ENCODE data around the gene STAC2.
A peak's percentile ranks its signal among the peaks of the same experiment; 100 is the strongest.

Gene STAC2

DNA sequence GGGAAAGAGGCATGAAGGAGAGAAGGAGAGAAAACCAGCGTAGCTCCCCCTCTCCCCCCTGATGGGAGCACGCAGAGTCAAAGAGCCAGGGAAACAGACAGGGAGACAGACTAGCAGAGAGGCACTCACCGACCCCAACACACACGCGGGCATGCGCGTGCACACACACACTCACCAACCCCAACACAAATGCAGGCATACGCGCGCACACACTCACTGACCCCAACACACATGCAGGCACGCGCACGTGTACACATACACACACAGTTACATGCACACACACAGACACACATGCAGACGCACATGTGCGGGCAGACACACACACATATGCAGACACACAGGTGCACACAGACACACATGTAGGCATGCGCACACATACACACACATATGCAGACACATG lies 32.8 kb downstream of the STAC2 start:
- Histone ChIP-seq H3K4me1 (ENCODE audit: control insufficient read depth in 2 of 2, insufficient read depth in 2 of 2, low read length in 2 of 2) (peaks cover 4 to 17% of the 10 kb centered on the region in 2 donors), H3K4me3 (ENCODE audit: low read length in 2 of 2) (no peak overlapping the region), H3K9me3 (ENCODE audit: control insufficient read depth in 2 of 2, low read length in 2 of 2) (no peaks in the 10 kb centered on the region), H3K27me3 (ENCODE audit: control insufficient read depth in 2 of 2, insufficient read depth in 2 of 2, low read length in 2 of 2) (no peaks in the 10 kb centered on the region), H3K36me3 (ENCODE audit: control insufficient read depth in 2 of 2, insufficient read depth in 2 of 2, low read length in 2 of 2) (peaks cover 0 to 7% of the 10 kb centered on the region in 2 donors), H3K9ac (ENCODE audit: low read depth in 1 of 2, low read length in 2 of 2) (no peak overlapping the region), H3K27ac (ENCODE audit: low read depth in 2 of 2, low read length in 2 of 2) (no peak overlapping the region)

GRCh38 chr17:39191750-39192510 lies 33.8 kb downstream of the STAC2 start:
- Histone ChIP-seq H3K9me3 (ENCODE audit: control insufficient read depth in 2 of 2, low read length in 2 of 2) (no peaks in the 10 kb centered on the region), H3K9ac (ENCODE audit: low read depth in 1 of 2, low read length in 2 of 2) (no peak overlapping the region), H3K27me3 (ENCODE audit: control insufficient read depth in 2 of 2, insufficient read depth in 2 of 2, low read length in 2 of 2) (no peaks in the 10 kb centered on the region), H3K4me3 (ENCODE audit: low read length in 2 of 2) (no peak overlapping the region), H3K36me3 (ENCODE audit: control insufficient read depth in 2 of 2, insufficient read depth in 2 of 2, low read length in 2 of 2) (peaks cover 0 to 7% of the 10 kb centered on the region in 2 donors), H3K27ac (ENCODE audit: low read depth in 2 of 2, low read length in 2 of 2) (no peak overlapping the region), H3K4me1 (ENCODE audit: control insufficient read depth in 2 of 2, insufficient read depth in 2 of 2, low read length in 2 of 2) (peaks cover 2 to 18% of the 10 kb centered on the region in 2 donors)

DNA sequence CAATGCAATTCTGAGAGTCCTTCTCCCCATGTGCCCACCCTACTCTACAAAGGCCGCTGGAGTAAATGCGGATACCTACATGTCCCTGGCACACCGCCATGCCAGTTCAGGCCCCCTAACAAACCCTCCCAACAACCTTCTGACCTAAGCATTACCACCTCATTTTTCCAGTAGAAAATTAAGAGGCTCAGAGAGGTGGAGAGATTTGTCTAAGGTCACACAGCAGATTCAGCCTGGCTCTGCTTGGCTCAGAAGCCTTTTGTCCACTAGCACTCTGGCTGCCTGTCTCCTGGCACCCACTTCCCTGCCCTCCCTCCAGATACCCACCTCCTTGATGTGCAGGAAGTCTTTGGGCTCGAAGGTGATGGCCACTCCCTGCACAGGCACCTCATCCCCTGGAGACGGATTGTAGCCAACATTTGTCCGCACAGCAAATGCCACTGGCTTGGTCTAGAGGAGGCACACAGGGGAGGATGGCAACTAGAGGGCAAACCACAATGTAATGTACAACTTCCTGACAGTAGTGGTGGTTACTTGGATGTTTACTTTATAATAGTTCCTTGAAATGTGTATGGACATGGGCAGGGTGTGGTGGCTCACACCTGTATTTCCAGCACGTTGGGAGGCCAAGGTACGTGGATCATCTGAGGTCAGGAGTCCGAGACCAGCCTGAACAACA lies 38.5 kb downstream of the STAC2 start:
- Histone ChIP-seq H3K36me3 (ENCODE audit: control insufficient read depth in 2 of 2, insufficient read depth in 2 of 2, low read length in 2 of 2) (peaks cover 15 to 17% of the 10 kb centered on the region in 2 donors), H3K27me3 (ENCODE audit: control insufficient read depth in 2 of 2, insufficient read depth in 2 of 2, low read length in 2 of 2) (no peaks in the 10 kb centered on the region), H3K4me3 (ENCODE audit: low read length in 2 of 2) (peak overlapping the region; percentile 46 to 51), H3K27ac (ENCODE audit: low read depth in 2 of 2, low read length in 2 of 2) (peak overlapping the region; percentile 77 to 92), H3K9me3 (ENCODE audit: control insufficient read depth in 2 of 2, low read length in 2 of 2) (no peaks in the 10 kb centered on the region), H3K4me1 (ENCODE audit: control insufficient read depth in 2 of 2, insufficient read depth in 2 of 2, low read length in 2 of 2) (peaks cover 4 to 17% of the 10 kb centered on the region in 2 donors), H3K9ac (ENCODE audit: low read depth in 1 of 2, low read length in 2 of 2) (peak overlapping the region in 1 of 2 donors; percentile 55)

- Histone ChIP-seq H3K9me3 (ENCODE audit: control insufficient read depth in 2 of 2, low read length in 2 of 2) (no peaks in the 10 kb centered on the region), H3K4me3 (ENCODE audit: low read length in 2 of 2) (peak overlapping the region; percentile 46 to 51), H3K27me3 (ENCODE audit: control insufficient read depth in 2 of 2, insufficient read depth in 2 of 2, low read length in 2 of 2) (no peaks in the 10 kb centered on the region), H3K9ac (ENCODE audit: low read depth in 1 of 2, low read length in 2 of 2) (peak overlapping the region in 1 of 2 donors; percentile 55), H3K27ac (ENCODE audit: low read depth in 2 of 2, low read length in 2 of 2) (peak overlapping the region; percentile 77 to 92), H3K4me1 (ENCODE audit: control insufficient read depth in 2 of 2, insufficient read depth in 2 of 2, low read length in 2 of 2) (peaks cover 4 to 17% of the 10 kb centered on the region in 2 donors), H3K36me3 (ENCODE audit: control insufficient read depth in 2 of 2, insufficient read depth in 2 of 2, low read length in 2 of 2) (peaks cover 12 to 15% of the 10 kb centered on the region in 2 donors)
These were observed 39.2 kb downstream of the STAC2 start for GRCh38 chr17:39186481-39187002.

DNA sequence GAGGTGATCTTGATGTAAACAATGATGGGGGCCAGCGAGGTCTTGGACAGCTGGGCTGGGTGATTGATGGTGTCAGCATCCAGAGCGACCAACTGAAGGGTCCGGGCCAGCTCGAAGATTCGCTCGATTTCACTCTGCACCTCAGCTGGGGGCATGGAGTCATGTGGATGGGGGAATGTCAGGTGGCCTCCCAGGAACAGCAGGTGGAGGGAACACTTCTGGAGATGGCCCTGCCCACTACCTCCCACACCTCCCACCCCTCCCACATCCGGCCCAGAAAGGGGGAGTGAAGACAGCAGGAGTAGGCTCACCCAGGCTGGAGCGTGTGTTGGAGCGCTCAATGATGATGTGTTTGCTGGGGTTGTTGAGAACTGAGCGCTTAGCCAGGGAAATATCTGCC lies 42.0 kb downstream of the STAC2 start:
- H3K4me3 ChIP-seq (ENCODE audit: low read length in 2 of 2): no peak overlapping the region
- peaks cover 4 to 20% of the 10 kb centered on the region in 2 donors for H3K4me1 ChIP-seq (ENCODE audit: control insufficient read depth in 2 of 2, insufficient read depth in 2 of 2, low read length in 2 of 2)
- H3K9ac ChIP-seq (ENCODE audit: low read depth in 1 of 2, low read length in 2 of 2): no peak overlapping the region
- peaks cover 15% of the 10 kb centered on the region in 2 donors for H3K36me3 ChIP-seq (ENCODE audit: control insufficient read depth in 2 of 2, insufficient read depth in 2 of 2, low read length in 2 of 2)
- no peaks in the 10 kb centered on the region for H3K27me3 ChIP-seq (ENCODE audit: control insufficient read depth in 2 of 2, insufficient read depth in 2 of 2, low read length in 2 of 2)
- H3K27ac ChIP-seq (ENCODE audit: low read depth in 2 of 2, low read length in 2 of 2): no peak overlapping the region
- no peaks in the 10 kb centered on the region for H3K9me3 ChIP-seq (ENCODE audit: control insufficient read depth in 2 of 2, low read length in 2 of 2)

DNA sequence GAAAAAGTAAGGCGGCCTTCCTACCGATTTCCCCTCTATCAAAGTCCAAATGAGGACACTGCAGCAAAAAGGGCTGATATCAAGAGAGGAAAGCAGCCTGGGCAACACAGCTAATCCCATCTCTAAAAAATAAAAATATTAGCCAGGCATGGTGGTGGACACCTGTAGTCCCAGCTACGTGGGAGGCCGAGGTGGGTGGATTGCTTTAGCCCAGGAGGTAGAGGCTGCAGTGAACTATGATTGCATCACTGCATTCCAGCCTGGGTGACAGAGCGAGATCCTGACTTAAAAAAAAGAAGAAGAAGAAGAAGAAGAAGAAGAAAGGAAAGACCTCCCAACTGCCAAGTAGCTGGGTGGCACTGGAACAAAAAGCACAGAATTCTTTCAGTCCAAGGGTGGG lies 42.7 kb downstream of the STAC2 start:
- H3K9me3 ChIP-seq (ENCODE audit: control insufficient read depth in 2 of 2, low read length in 2 of 2): no peaks in the 10 kb centered on the region
- H3K4me1 ChIP-seq (ENCODE audit: control insufficient read depth in 2 of 2, insufficient read depth in 2 of 2, low read length in 2 of 2): peaks cover 8 to 22% of the 10 kb centered on the region in 2 donors
- H3K36me3 ChIP-seq (ENCODE audit: control insufficient read depth in 2 of 2, insufficient read depth in 2 of 2, low read length in 2 of 2): peaks cover 15% of the 10 kb centered on the region in 2 donors
- H3K27me3 ChIP-seq (ENCODE audit: control insufficient read depth in 2 of 2, insufficient read depth in 2 of 2, low read length in 2 of 2): no peaks in the 10 kb centered on the region
- no peak overlapping the region for H3K27ac ChIP-seq (ENCODE audit: low read depth in 2 of 2, low read length in 2 of 2)
- H3K4me3 ChIP-seq (ENCODE audit: low read length in 2 of 2): no peak overlapping the region
- no peak overlapping the region for H3K9ac ChIP-seq (ENCODE audit: low read depth in 1 of 2, low read length in 2 of 2)

GRCh38 chr17:39181303-39181702 lies 44.4 kb downstream of the STAC2 start:
- Histone ChIP-seq H3K27me3 (ENCODE audit: control insufficient read depth in 2 of 2, insufficient read depth in 2 of 2, low read length in 2 of 2) (no peaks in the 10 kb centered on the region), H3K27ac (ENCODE audit: low read depth in 2 of 2, low read length in 2 of 2) (no peak overlapping the region), H3K36me3 (ENCODE audit: control insufficient read depth in 2 of 2, insufficient read depth in 2 of 2, low read length in 2 of 2) (peaks cover 13 to 18% of the 10 kb centered on the region in 2 donors), H3K4me1 (ENCODE audit: control insufficient read depth in 2 of 2, insufficient read depth in 2 of 2, low read length in 2 of 2) (peaks cover 5 to 16% of the 10 kb centered on the region in 2 donors), H3K4me3 (ENCODE audit: low read length in 2 of 2) (no peak overlapping the region), H3K9me3 (ENCODE audit: control insufficient read depth in 2 of 2, low read length in 2 of 2) (no peaks in the 10 kb centered on the region), H3K9ac (ENCODE audit: low read depth in 1 of 2, low read length in 2 of 2) (no peak overlapping the region)

GRCh38 chr17:39178536-39178935 lies 47.2 kb downstream of the STAC2 start:
- peaks cover 6 to 9% of the 10 kb centered on the region in 2 donors for H3K36me3 ChIP-seq (ENCODE audit: control insufficient read depth in 2 of 2, insufficient read depth in 2 of 2, low read length in 2 of 2)
- H3K27ac ChIP-seq (ENCODE audit: low read depth in 2 of 2, low read length in 2 of 2): peak overlapping the region; percentile 28 to 57
- H3K9ac ChIP-seq (ENCODE audit: low read depth in 1 of 2, low read length in 2 of 2): no peak overlapping the region
- H3K27me3 ChIP-seq (ENCODE audit: control insufficient read depth in 2 of 2, insufficient read depth in 2 of 2, low read length in 2 of 2): no peaks in the 10 kb centered on the region
- H3K4me3 ChIP-seq (ENCODE audit: low read length in 2 of 2): no peak overlapping the region
- no peaks in the 10 kb centered on the region for H3K9me3 ChIP-seq (ENCODE audit: control insufficient read depth in 2 of 2, low read length in 2 of 2)
- peaks cover 5 to 18% of the 10 kb centered on the region in 2 donors for H3K4me1 ChIP-seq (ENCODE audit: control insufficient read depth in 2 of 2, insufficient read depth in 2 of 2, low read length in 2 of 2)

GRCh38 chr17:39177256-39177655 lies 48.5 kb downstream of the STAC2 start:
- Histone ChIP-seq H3K9ac (ENCODE audit: low read depth in 1 of 2, low read length in 2 of 2) (no peak overlapping the region), H3K9me3 (ENCODE audit: control insufficient read depth in 2 of 2, low read length in 2 of 2) (no peaks in the 10 kb centered on the region), H3K27me3 (ENCODE audit: control insufficient read depth in 2 of 2, insufficient read depth in 2 of 2, low read length in 2 of 2) (no peaks in the 10 kb centered on the region), H3K4me1 (ENCODE audit: control insufficient read depth in 2 of 2, insufficient read depth in 2 of 2, low read length in 2 of 2) (peaks cover 5 to 18% of the 10 kb centered on the region in 2 donors), H3K27ac (ENCODE audit: low read depth in 2 of 2, low read length in 2 of 2) (no peak overlapping the region), H3K36me3 (ENCODE audit: control insufficient read depth in 2 of 2, insufficient read depth in 2 of 2, low read length in 2 of 2) (peaks cover 3% of the 10 kb centered on the region in 2 donors), H3K4me3 (ENCODE audit: low read length in 2 of 2) (no peak overlapping the region)

DNA sequence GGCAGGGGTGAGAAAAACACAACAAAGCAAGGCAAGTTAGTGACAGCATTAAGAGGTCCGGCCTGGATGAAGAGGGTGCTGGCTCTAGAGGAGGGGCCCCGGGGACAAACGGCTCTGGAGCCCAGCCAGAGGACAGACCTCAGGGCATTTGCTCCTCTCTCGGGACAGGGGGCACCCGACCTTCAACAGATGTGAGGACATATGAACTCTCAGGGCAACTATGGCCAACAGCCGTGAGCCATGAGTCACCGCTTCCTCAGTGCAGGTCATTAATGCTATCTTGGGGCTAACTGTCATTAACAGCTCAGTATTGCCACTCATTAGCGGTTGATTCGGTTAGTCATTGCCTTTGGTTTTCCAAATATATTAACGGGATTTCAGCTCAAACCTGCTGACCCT lies 50.1 kb downstream of the STAC2 start:
- no peak overlapping the region for H3K4me3 ChIP-seq (ENCODE audit: low read length in 2 of 2)
- H3K36me3 ChIP-seq (ENCODE audit: control insufficient read depth in 2 of 2, insufficient read depth in 2 of 2, low read length in 2 of 2): peaks cover 0 to 3% of the 10 kb centered on the region in 2 donors
- no peaks in the 10 kb centered on the region for H3K9me3 ChIP-seq (ENCODE audit: control insufficient read depth in 2 of 2, low read length in 2 of 2)
- H3K27ac ChIP-seq (ENCODE audit: low read depth in 2 of 2, low read length in 2 of 2): no peak overlapping the region
- no peak overlapping the region for H3K9ac ChIP-seq (ENCODE audit: low read depth in 1 of 2, low read length in 2 of 2)
- peaks cover 5 to 18% of the 10 kb centered on the region in 2 donors for H3K4me1 ChIP-seq (ENCODE audit: control insufficient read depth in 2 of 2, insufficient read depth in 2 of 2, low read length in 2 of 2)
- H3K27me3 ChIP-seq (ENCODE audit: control insufficient read depth in 2 of 2, insufficient read depth in 2 of 2, low read length in 2 of 2): no peaks in the 10 kb centered on the region
